HepG2 (cell line): Measurements from ENCODE around the gene PIGW. TPM values are rescaled to one million over a fixed set of nuclear protein-coding genes. Genes with fewer than 3 reads are reported as not detected.

Experiments used
- ADNP ChIP-seq: sonication (generic); formaldehyde crosslinking; IDR thresholded peaks from 2 replicates; pipeline ENCODE4 v1.4.0; 2020; ENCODE audit warnings: missing genetic modification reagents
- BATF2 ChIP-seq: sonication (generic); formaldehyde crosslinking; IDR thresholded peaks from 2 replicates; pipeline ENCODE4 v1.8.0; 2022; ENCODE audit warnings: mild to moderate bottlenecking, missing genetic modification reagents, moderate library complexity
- CC2D1A ChIP-seq: sonication (generic); formaldehyde crosslinking; IDR thresholded peaks from 2 replicates; pipeline ENCODE4 v1.8.1; 2023; ENCODE audit warnings: mild to moderate bottlenecking, missing genetic modification reagents
- ELF1 ChIP-seq: sonication (generic); formaldehyde crosslinking; IDR thresholded peaks from 2 replicates; pipeline ENCODE4 v1.4.0; 2020; ENCODE audit warnings: missing genetic modification reagents
- FOXK2 ChIP-seq: fragments of 450-650 bp; IDR thresholded peaks from 2 replicates; pipeline ENCODE4 v1.6.1; 2016
- GFI1 ChIP-seq: sonication (generic); formaldehyde crosslinking; IDR thresholded peaks from 2 replicates; pipeline ENCODE4 v1.5.0; 2020; ENCODE audit warnings: missing genetic modification reagents, mild to moderate bottlenecking, borderline replicate concordance
- HDAC6 ChIP-seq: fragments of 200-600 bp; sonication (generic); IDR thresholded peaks from 2 replicates; pipeline ENCODE4 v1.7.0; 2017; ENCODE audit warnings: mild to moderate bottlenecking, antibody characterized with exemption, low read length, low read depth
- JDP2 ChIP-seq: sonication (generic); formaldehyde crosslinking; IDR thresholded peaks from 2 replicates; pipeline ENCODE4 v1.8.1; 2022; ENCODE audit warnings: missing genetic modification reagents, borderline replicate concordance
- KDM5B ChIP-seq: sonication (generic); formaldehyde crosslinking; IDR thresholded peaks from 2 replicates; pipeline ENCODE4 v1.4.0; 2020; ENCODE audit warnings: missing genetic modification reagents, mild to moderate bottlenecking, borderline replicate concordance
- MAFF ChIP-seq: IDR thresholded peaks from 2 replicates; pipeline ENCODE4 v1.6.1; 2011; ENCODE audit warnings: low read depth, low read length, improper control_type of control experiment
- RELA ChIP-seq: sonication (generic); formaldehyde crosslinking; IDR thresholded peaks from 2 replicates; pipeline ENCODE4 v1.4.0; 2020; ENCODE audit warnings: missing genetic modification reagents
- REPIN1 ChIP-seq: sonication (generic); formaldehyde crosslinking; IDR thresholded peaks from 2 replicates; pipeline ENCODE4 v1.8.0; 2022; ENCODE audit warnings: missing genetic modification reagents, low read depth, mild to moderate bottlenecking, borderline replicate concordance
- RFX1 ChIP-seq: fragments of 450-650 bp; IDR thresholded peaks from 2 replicates; pipeline ENCODE4 v1.6.1; 2017
- SMAD3 ChIP-seq: sonication (generic); formaldehyde crosslinking; IDR thresholded peaks from 2 replicates; pipeline ENCODE4 v1.4.0; 2020; ENCODE audit warnings: missing genetic modification reagents
- SP140L ChIP-seq: sonication (generic); formaldehyde crosslinking; IDR thresholded peaks from 2 replicates; pipeline ENCODE4 v1.4.0; 2020; ENCODE audit warnings: missing genetic modification reagents, borderline replicate concordance
- TFE3 ChIP-seq: IDR thresholded peaks from 2 replicates; pipeline ENCODE4 v1.6.1; 2016
- XBP1 ChIP-seq: sonication (generic); formaldehyde crosslinking; IDR thresholded peaks from 2 replicates; pipeline ENCODE4 v1.5.0; 2020; ENCODE audit warnings: missing genetic modification reagents
- ZFX ChIP-seq: sonication (generic); formaldehyde crosslinking; IDR thresholded peaks from 2 replicates; pipeline ENCODE4 v1.4.0; 2020; ENCODE audit warnings: mild to moderate bottlenecking, low read depth, missing genetic modification reagents, moderate library complexity
- ZNF234 ChIP-seq: sonication (generic); formaldehyde crosslinking; conservative IDR thresholded peaks from 2 replicates; pipeline ENCODE4 v1.5.1; 2020; ENCODE audit warnings: mild to moderate bottlenecking, missing genetic modification reagents
- ZNF33B ChIP-seq: sonication (generic); formaldehyde crosslinking; IDR thresholded peaks from 2 replicates; pipeline ENCODE4 v1.5.1; 2020; ENCODE audit warnings: mild to moderate bottlenecking, missing genetic modification reagents
- ZNF496 ChIP-seq: sonication (generic); formaldehyde crosslinking; IDR thresholded peaks from 2 replicates; pipeline ENCODE4 v1.8.1; 2023; ENCODE audit warnings: mild to moderate bottlenecking, moderate library complexity, missing genetic modification reagents; ENCODE audit not compliant: insufficient replicate concordance
- ZNF839 ChIP-seq: sonication (generic); formaldehyde crosslinking; IDR thresholded peaks from 2 replicates; pipeline ENCODE4 v1.4.0; 2020; ENCODE audit warnings: missing genetic modification reagents, mild to moderate bottlenecking, borderline replicate concordance
- polyA plus RNA-seq, 8 experiments: library from polyadenylated mRNA; depleted of rRNA in 3 of 8; stranded (reverse) in 7 of 8; unstranded in 1 of 8; fragments of >200 nt; fragmentation: Illumina TruSeq in 4 of 8; extraction: Trizol in 4 of 8; gene quantifications; 2 replicates each; pipeline versions ENCODE4 v1.2.1 to v1.2.3, GENCODE V29; 2011 to 2016; ENCODE audit warnings: low read depth in 4 of 8, missing spikeins in 1 of 8, mixed read lengths in 1 of 8; ENCODE audit not compliant: insufficient read depth in 1 of 8
- total RNA-seq, 5 experiments: library from RNA; depleted of rRNA; stranded (reverse); fragments of >200 nt; fragmentation: Illumina TruSeq; extraction: Trizol; gene quantifications; 2 replicates each; pipeline ENCODE4 v1.2.3, GENCODE V29; 2016; ENCODE audit warnings: low read depth in 1 of 5
- TF ChIP-seq, protein P1 (sequence below): sonication (generic); formaldehyde crosslinking; IDR thresholded peaks from 2 replicates; pipeline ENCODE4 v1.5.1; 2020; ENCODE audit warnings: mild to moderate bottlenecking, missing genetic modification reagents, borderline replicate concordance

PIGW gene
- total and polyA plus RNA-seq, 2 of the 13 experiments (the other 11 are each of a cell fraction or from before 2014, with no cell fraction given) = 9.0 to 24.0 TPM

DNA sequence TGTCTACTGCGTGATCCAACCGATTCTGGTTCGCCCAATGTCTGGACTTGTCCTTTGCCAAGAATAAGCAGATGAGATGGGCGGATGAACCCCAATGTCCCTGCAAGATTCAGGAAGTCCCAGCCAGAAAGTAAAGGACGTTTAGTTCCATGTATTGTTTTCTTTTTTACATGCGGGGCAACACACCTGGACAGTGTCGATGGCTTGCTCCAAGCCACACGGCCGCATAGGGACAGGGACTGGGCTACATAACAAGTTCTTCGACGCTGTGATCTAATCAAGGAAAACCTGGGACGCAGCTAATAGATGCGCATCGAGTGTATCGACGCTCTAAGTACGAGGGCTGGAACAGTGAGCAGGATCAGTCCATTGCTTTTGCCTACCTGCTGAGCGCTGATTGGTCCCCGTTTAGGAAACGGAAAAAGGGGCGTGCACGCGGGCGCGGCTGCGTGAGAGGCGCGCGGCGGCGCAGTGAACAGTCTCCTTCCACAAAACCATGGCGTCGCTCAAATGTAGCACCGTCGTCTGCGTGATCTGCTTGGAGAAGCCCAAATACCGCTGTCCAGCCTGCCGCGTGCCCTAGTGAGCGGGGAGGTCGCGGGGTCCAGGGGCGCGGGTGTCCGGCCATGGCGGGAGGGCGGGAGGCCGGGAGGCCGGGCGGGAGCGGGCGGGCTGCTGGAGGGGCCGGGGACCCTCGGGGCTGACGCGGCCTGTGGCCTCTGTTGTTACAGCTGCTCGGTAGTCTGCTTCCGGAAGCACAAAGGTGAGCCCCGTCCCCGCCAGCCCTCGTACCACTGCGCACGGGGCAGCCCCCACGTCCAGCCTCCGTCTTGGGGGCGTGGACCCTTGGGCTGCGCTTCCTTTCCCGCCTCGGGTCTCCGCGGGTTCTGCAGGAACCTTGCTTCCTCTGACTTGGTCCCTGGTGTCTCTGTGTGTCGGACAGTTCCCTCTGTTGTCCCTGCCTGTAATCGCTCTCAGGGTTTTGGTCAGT, 48.3 kb upstream of the PIGW start, which contains the start of gene ZNHIT3 (continued):
- 0 out of 2 replicates have a peak, but pooled peaks have one; percentile 28 for TF ChIP-seq GFI1 (CRISPR knock-in tag)
- TF ChIP-seq ZNF33B (CRISPR knock-in tag) = peak; percentile 56; the same call in 1 of the 2 replicates
- TF ChIP-seq CC2D1A (CRISPR knock-in tag) = no peak
- TF ChIP-seq BATF2 (CRISPR knock-in tag) = no peak
- 0 out of 2 replicates have a peak, but pooled peaks have one; percentile 37 for TF ChIP-seq MAFF
- TF ChIP-seq ELF1 (CRISPR knock-in tag) = peak; percentile 90
- no peak for TF ChIP-seq SP140L
- no peak for TF ChIP-seq FOXK2
- TF ChIP-seq HDAC6 = no peak
- TF ChIP-seq ZFX (CRISPR knock-in tag) = peak; percentile 85
- TF ChIP-seq ZNF839 (CRISPR knock-in tag) = no peak
- TF ChIP-seq REPIN1 (CRISPR knock-in tag) = peak; percentile 82
- TF ChIP-seq, protein P1, sequence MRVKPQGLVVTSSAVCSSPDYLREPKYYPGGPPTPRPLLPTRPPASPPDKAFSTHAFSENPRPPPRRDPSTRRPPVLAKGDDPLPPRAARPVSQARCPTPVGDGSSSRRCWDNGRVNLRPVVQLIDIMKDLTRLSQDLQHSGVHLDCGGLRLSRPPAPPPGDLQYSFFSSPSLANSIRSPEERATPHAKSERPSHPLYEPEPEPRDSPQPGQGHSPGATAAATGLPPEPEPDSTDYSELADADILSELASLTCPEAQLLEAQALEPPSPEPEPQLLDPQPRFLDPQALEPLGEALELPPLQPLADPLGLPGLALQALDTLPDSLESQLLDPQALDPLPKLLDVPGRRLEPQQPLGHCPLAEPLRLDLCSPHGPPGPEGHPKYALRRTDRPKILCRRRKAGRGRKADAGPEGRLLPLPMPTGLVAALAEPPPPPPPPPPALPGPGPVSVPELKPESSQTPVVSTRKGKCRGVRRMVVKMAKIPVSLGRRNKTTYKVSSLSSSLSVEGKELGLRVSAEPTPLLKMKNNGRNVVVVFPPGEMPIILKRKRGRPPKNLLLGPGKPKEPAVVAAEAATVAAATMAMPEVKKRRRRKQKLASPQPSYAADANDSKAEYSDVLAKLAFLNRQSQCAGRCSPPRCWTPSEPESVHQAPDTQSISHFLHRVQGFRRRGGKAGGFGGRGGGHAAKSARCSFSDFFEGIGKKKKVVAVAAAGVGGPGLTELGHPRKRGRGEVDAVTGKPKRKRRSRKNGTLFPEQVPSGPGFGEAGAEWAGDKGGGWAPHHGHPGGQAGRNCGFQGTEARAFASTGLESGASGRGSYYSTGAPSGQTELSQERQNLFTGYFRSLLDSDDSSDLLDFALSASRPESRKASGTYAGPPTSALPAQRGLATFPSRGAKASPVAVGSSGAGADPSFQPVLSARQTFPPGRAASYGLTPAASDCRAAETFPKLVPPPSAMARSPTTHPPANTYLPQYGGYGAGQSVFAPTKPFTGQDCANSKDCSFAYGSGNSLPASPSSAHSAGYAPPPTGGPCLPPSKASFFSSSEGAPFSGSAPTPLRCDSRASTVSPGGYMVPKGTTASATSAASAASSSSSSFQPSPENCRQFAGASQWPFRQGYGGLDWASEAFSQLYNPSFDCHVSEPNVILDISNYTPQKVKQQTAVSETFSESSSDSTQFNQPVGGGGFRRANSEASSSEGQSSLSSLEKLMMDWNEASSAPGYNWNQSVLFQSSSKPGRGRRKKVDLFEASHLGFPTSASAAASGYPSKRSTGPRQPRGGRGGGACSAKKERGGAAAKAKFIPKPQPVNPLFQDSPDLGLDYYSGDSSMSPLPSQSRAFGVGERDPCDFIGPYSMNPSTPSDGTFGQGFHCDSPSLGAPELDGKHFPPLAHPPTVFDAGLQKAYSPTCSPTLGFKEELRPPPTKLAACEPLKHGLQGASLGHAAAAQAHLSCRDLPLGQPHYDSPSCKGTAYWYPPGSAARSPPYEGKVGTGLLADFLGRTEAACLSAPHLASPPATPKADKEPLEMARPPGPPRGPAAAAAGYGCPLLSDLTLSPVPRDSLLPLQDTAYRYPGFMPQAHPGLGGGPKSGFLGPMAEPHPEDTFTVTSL (CRISPR knock-in tag) = no peak
- no peak for TF ChIP-seq ADNP (CRISPR knock-in tag)
- TF ChIP-seq RFX1 = no peak
- peak; percentile 72 for TF ChIP-seq TFE3 (CRISPR knock-in tag)
- no peak for TF ChIP-seq ZNF496
- TF ChIP-seq JDP2 (CRISPR knock-in tag) = no peak
- peak; percentile 65; the same call in 1 of the 2 replicates for TF ChIP-seq SMAD3 (CRISPR knock-in tag)
- TF ChIP-seq RELA = no peak
- TF ChIP-seq KDM5B (CRISPR knock-in tag) = peak; percentile 89
- TF ChIP-seq XBP1 (CRISPR knock-in tag) = no peak
- no peak for TF ChIP-seq ZNF234
